ENCODE measurements around the gene GAB3. TPM values are rescaled to one million over a fixed set of nuclear protein-coding genes. Genes with fewer than 3 reads are reported as not detected.

GAB3 gene
- total RNA-seq, 1 donor from 2014 or later: 1.7 TPM

- Mint-ChIP-seq H3K27ac (ENCODE audit: unreplicated experiment) (no peak overlapping the region), H3K27me3 (ENCODE audit: low read depth, unreplicated experiment) (no peaks in the 10 kb centered on the region), H3K4me3 (ENCODE audit: unreplicated experiment) (no peak overlapping the region), H3K9me3 (ENCODE audit: unreplicated experiment) (peaks cover 6% of the 10 kb centered on the region), H3K4me1 (ENCODE audit: low read depth, unreplicated experiment) (peaks cover 27% of the 10 kb centered on the region), H3K36me3 (ENCODE audit: low read depth, unreplicated experiment) (no peaks in the 10 kb centered on the region)
- Histone ChIP-seq H3K4me3 (ENCODE audit: insufficient read depth, low read depth, low read length) (no peak overlapping the region), H3K4me1 (ENCODE audit: insufficient read depth, low read length) (peaks cover 23% of the 10 kb centered on the region), H3K9me3 (ENCODE audit: insufficient read depth, low read depth, low read length) (no peaks in the 10 kb centered on the region), H3K27ac (ENCODE audit: low read depth, low read length) (no peak overlapping the region), H3K79me2 (ENCODE audit: insufficient read depth, low read length) (no peaks in the 10 kb centered on the region), H3K9ac (ENCODE audit: low read length) (no peak overlapping the region), H3K36me3 (ENCODE audit: insufficient read depth, low read length) (no peaks in the 10 kb centered on the region), H2AFZ (ENCODE audit: low read depth, low read length) (no peak overlapping the region), H4K20me1 (ENCODE audit: insufficient read depth, low read length) (no peaks in the 10 kb centered on the region), H3K4me2 (ENCODE audit: low read length) (no peak overlapping the region), H3K27me3 (ENCODE audit: insufficient read depth, low read length) (no peaks in the 10 kb centered on the region)
- TF ChIP-seq, protein P1, sequence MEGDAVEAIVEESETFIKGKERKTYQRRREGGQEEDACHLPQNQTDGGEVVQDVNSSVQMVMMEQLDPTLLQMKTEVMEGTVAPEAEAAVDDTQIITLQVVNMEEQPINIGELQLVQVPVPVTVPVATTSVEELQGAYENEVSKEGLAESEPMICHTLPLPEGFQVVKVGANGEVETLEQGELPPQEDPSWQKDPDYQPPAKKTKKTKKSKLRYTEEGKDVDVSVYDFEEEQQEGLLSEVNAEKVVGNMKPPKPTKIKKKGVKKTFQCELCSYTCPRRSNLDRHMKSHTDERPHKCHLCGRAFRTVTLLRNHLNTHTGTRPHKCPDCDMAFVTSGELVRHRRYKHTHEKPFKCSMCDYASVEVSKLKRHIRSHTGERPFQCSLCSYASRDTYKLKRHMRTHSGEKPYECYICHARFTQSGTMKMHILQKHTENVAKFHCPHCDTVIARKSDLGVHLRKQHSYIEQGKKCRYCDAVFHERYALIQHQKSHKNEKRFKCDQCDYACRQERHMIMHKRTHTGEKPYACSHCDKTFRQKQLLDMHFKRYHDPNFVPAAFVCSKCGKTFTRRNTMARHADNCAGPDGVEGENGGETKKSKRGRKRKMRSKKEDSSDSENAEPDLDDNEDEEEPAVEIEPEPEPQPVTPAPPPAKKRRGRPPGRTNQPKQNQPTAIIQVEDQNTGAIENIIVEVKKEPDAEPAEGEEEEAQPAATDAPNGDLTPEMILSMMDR (IDR thresholded peaks at IDR 0.05; ENCODE audit: insufficient read depth, low read depth, low read length): no peak
- no peak for TF ChIP-seq EZH2 (IDR thresholded peaks at IDR 0.05; ENCODE audit: insufficient read depth, low read length)
- DNase-seq (ENCODE audit: low read depth): no peak
- no peak for FAIRE-seq
These were observed 25.7 kb downstream of the GAB3 start for GRCh38 chrX:154724993-154725756.

DNA sequence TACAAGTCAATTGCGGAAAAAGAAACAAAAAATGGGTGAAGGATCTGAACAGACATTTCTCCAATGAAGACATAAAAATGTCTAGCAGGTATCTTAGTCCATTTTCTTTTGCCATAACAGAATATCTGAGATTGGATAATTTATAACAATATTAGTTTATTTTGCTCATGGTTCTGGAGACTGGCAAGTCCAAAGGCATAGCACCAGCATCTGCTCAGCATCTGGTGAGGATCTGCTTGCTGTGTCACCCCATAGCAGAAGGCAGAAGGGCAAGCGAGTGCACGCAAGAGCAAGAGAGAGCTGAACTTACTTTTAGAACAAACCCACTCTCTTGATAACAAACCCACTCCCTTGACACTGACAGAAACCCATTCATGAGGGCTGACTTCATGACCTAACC lies 29.7 kb downstream of the GAB3 start:
- Histone ChIP-seq H3K9me3 (ENCODE audit: insufficient read depth, low read depth, low read length) (no peaks in the 10 kb centered on the region), H3K4me1 (ENCODE audit: insufficient read depth, low read length) (peaks cover 19% of the 10 kb centered on the region), H4K20me1 (ENCODE audit: insufficient read depth, low read length) (no peaks in the 10 kb centered on the region), H3K27ac (ENCODE audit: low read depth, low read length) (no peak overlapping the region), H2AFZ (ENCODE audit: low read depth, low read length) (no peak overlapping the region), H3K27me3 (ENCODE audit: insufficient read depth, low read length) (no peaks in the 10 kb centered on the region), H3K4me2 (ENCODE audit: low read length) (no peak overlapping the region), H3K79me2 (ENCODE audit: insufficient read depth, low read length) (no peaks in the 10 kb centered on the region), H3K4me3 (ENCODE audit: insufficient read depth, low read depth, low read length) (no peak overlapping the region), H3K36me3 (ENCODE audit: insufficient read depth, low read length) (no peaks in the 10 kb centered on the region), H3K9ac (ENCODE audit: low read length) (no peak overlapping the region)
- no peak overlapping the region for H3K4me3 Mint-ChIP-seq (ENCODE audit: unreplicated experiment)
- no peak for DNase-seq (ENCODE audit: low read depth)
- no peak for TF ChIP-seq EZH2 (IDR thresholded peaks at IDR 0.05; ENCODE audit: insufficient read depth, low read length)
- TF ChIP-seq, protein P1 (IDR thresholded peaks at IDR 0.05; ENCODE audit: insufficient read depth, low read depth, low read length): no peak
- H3K4me1 Mint-ChIP-seq (ENCODE audit: low read depth, unreplicated experiment): peaks cover 7% of the 10 kb centered on the region
- no peak for FAIRE-seq
- no peaks in the 10 kb centered on the region for H3K27me3 Mint-ChIP-seq (ENCODE audit: low read depth, unreplicated experiment)
- H3K27ac Mint-ChIP-seq (ENCODE audit: unreplicated experiment): no peak overlapping the region
- H3K36me3 Mint-ChIP-seq (ENCODE audit: low read depth, unreplicated experiment): no peaks in the 10 kb centered on the region
- peaks cover 6% of the 10 kb centered on the region for H3K9me3 Mint-ChIP-seq (ENCODE audit: unreplicated experiment)

DNA sequence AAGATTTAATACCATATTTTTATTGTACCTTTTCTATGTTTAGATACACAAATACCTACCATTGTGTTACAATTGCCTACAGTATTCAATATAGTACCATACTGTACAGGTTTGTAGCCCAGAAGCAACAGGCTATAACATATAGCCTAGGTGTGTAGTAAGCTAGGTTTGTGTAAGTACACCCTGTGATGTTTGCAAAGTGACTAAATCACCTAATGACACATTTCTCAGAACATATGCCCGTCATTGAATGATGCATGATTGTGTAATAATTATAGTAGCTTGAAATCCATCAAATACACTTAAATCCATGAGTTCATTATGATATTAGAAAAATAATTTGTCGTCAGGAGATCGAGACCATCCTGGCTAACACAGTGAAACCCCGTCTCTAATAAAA lies 30.8 kb downstream of the GAB3 start:
- FAIRE-seq (no peak), DNase-seq (ENCODE audit: low read depth) (no peak)
- no peaks in the 10 kb centered on the region for H3K79me2 ChIP-seq (ENCODE audit: insufficient read depth, low read length)
- no peak overlapping the region for H3K9ac ChIP-seq (ENCODE audit: low read length)
- H3K27me3 Mint-ChIP-seq (ENCODE audit: low read depth, unreplicated experiment): no peaks in the 10 kb centered on the region
- H3K27me3 ChIP-seq (ENCODE audit: insufficient read depth, low read length): no peaks in the 10 kb centered on the region
- H3K27ac ChIP-seq (ENCODE audit: low read depth, low read length): no peak overlapping the region
- peaks cover 4% of the 10 kb centered on the region for H3K9me3 Mint-ChIP-seq (ENCODE audit: unreplicated experiment)
- H3K36me3 ChIP-seq (ENCODE audit: insufficient read depth, low read length): no peaks in the 10 kb centered on the region
- no peak for TF ChIP-seq EZH2 (IDR thresholded peaks at IDR 0.05; ENCODE audit: insufficient read depth, low read length)
- TF ChIP-seq, protein P1 (IDR thresholded peaks at IDR 0.05; ENCODE audit: insufficient read depth, low read depth, low read length): no peak
- H3K4me2 ChIP-seq (ENCODE audit: low read length): no peak overlapping the region
- H2AFZ ChIP-seq (ENCODE audit: low read depth, low read length): no peak overlapping the region
- no peaks in the 10 kb centered on the region for H3K36me3 Mint-ChIP-seq (ENCODE audit: low read depth, unreplicated experiment)
- H3K4me3 ChIP-seq (ENCODE audit: insufficient read depth, low read depth, low read length): no peak overlapping the region
- H4K20me1 ChIP-seq (ENCODE audit: insufficient read depth, low read length): no peaks in the 10 kb centered on the region
- no peak overlapping the region for H3K4me3 Mint-ChIP-seq (ENCODE audit: unreplicated experiment)
- H3K4me1 ChIP-seq (ENCODE audit: insufficient read depth, low read length): peaks cover 19% of the 10 kb centered on the region
- H3K9me3 ChIP-seq (ENCODE audit: insufficient read depth, low read depth, low read length): no peaks in the 10 kb centered on the region
- H3K27ac Mint-ChIP-seq (ENCODE audit: unreplicated experiment): no peak overlapping the region
- peaks cover 7% of the 10 kb centered on the region for H3K4me1 Mint-ChIP-seq (ENCODE audit: low read depth, unreplicated experiment)

Data from astrocyte (in vitro differentiated cells and primary cell).